Measurements from ENCODE around the gene ITGA6. TPM values are rescaled to one million over a fixed set of nuclear protein-coding genes. Genes with fewer than 3 reads are reported as not detected.

ITGA6 gene
- total RNA-seq, 1 experiment from 2014 or later, result 27.8 TPM

GRCh38 chr2:172416447-172417058, 10.8 kb upstream of the ITGA6 start:
- TF ChIP-seq CTCF (IDR thresholded peaks at IDR 0.05; ENCODE audit: insufficient read depth in 1 of 2, low read depth in 1 of 2, low read length in 1 of 2, severe bottlenecking in 1 of 2, unreplicated experiment in 1 of 2), result no peak
- Mint-ChIP-seq H3K9me3 (ENCODE audit: unreplicated experiment) (peaks cover 17% of the 10 kb centered on the region), H3K36me3 (ENCODE audit: insufficient read depth, unreplicated experiment) (no peaks in the 10 kb centered on the region), H3K4me3 (ENCODE audit: unreplicated experiment) (no peak overlapping the region), H3K4me1 (ENCODE audit: low read depth, unreplicated experiment) (no peaks in the 10 kb centered on the region), H3K27ac (ENCODE audit: unreplicated experiment) (no peak overlapping the region), H3K27me3 (ENCODE audit: insufficient read depth, unreplicated experiment) (no peaks in the 10 kb centered on the region)
- Histone ChIP-seq H3K4me3 (ENCODE audit: low read depth, low read length) (no peak overlapping the region), H3K9me3 (no peaks in the 10 kb centered on the region), H3K36me3 (ENCODE audit: control insufficient read depth, insufficient read depth, low read length) (no peaks in the 10 kb centered on the region), H3K4me1 (no peaks in the 10 kb centered on the region), H3K27me3 (replicated peaks; ENCODE audit: control insufficient read depth, insufficient read depth, low read length) (no peaks in the 10 kb centered on the region)
- DNase-seq, result no peak
- BruUV-seq (replicated peaks), result no TSS peak
- ChIA-PET CTCF (no interaction called here), POLR2A (interaction anchor here (0.6 kb wide), 1 partner anchor 11 kb away, joined by 4 read pairs; the partner anchor contains the start of gene ITGA6)
- intact Hi-C loops (cut with micrococcal nuclease; ENCODE audit: unreplicated experiment), result no loop called here

DNA sequence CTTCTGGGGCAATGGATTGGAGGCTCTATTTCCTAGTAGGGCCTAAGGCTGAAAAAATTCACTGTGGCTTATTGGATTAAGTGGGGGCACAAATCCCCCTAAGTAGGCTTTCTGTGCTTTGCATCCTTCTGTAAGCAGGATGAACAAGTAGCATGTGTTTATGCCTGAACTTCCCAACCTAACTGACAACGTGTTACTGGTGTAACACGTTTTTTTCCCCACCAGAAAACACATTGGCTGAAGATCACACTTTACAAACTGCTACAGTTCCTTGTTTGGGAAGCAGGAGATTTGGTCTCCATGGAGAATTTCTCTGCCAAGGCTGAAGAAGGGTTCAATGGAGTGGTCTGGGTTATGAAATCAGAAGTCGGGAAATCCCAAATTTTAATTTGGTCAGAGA, 7.2 kb upstream of the ITGA6 start:
- H3K36me3 ChIP-seq (ENCODE audit: control insufficient read depth, insufficient read depth, low read length), result no peaks in the 10 kb centered on the region
- no peak overlapping the region for H3K27ac Mint-ChIP-seq (ENCODE audit: unreplicated experiment)
- H3K27me3 ChIP-seq (replicated peaks; ENCODE audit: control insufficient read depth, insufficient read depth, low read length), result no peaks in the 10 kb centered on the region
- intact Hi-C loops (cut with micrococcal nuclease; ENCODE audit: unreplicated experiment), result no loop called here
- POLR2A ChIA-PET, result no interaction called here
- no peaks in the 10 kb centered on the region for H3K36me3 Mint-ChIP-seq (ENCODE audit: insufficient read depth, unreplicated experiment)
- H3K9me3 ChIP-seq, result no peaks in the 10 kb centered on the region
- TF ChIP-seq CTCF (IDR thresholded peaks at IDR 0.05; ENCODE audit: insufficient read depth in 1 of 2, low read depth in 1 of 2, low read length in 1 of 2, severe bottlenecking in 1 of 2, unreplicated experiment in 1 of 2), result no peak
- no peak overlapping the region for H3K4me3 Mint-ChIP-seq (ENCODE audit: unreplicated experiment)
- peaks cover 17% of the 10 kb centered on the region for H3K9me3 Mint-ChIP-seq (ENCODE audit: unreplicated experiment)
- CTCF ChIA-PET, result no interaction called here
- peaks cover 2% of the 10 kb centered on the region for H3K27me3 Mint-ChIP-seq (ENCODE audit: insufficient read depth, unreplicated experiment)
- no peaks in the 10 kb centered on the region for H3K4me1 Mint-ChIP-seq (ENCODE audit: low read depth, unreplicated experiment)
- H3K4me1 ChIP-seq, result no peaks in the 10 kb centered on the region
- no peak overlapping the region for H3K4me3 ChIP-seq (ENCODE audit: low read depth, low read length)
- no TSS peak for BruUV-seq (replicated peaks)
- no peak for DNase-seq

DNA sequence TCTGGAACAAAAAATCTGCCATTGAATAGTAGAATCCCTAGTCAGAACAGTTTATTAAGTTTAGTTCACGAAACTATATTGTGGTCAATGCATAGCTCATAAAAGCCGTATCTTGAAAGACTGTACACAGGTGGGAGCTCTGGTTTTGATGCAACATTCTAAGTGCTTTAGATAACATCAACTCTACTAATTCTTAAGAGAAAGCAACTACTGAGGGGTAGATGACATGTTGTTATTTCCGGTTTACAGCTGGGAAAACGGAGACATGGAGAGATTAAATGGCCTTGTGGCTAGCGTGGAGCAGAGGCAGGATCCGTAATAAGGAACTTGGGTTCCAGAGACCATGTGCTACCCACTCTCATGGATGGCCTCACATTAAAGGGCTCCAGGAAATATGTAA, 4.2 kb upstream of the ITGA6 start:
- ChIA-PET POLR2A (no interaction called here), CTCF (interaction anchor here (1.0 kb wide), 1 partner anchor 38 kb away, joined by 4 read pairs; no protein-coding TSS in a partner anchor)
- Histone ChIP-seq H3K4me1 (peaks cover 6% of the 10 kb centered on the region), H3K9me3 (no peaks in the 10 kb centered on the region), H3K27me3 (replicated peaks; ENCODE audit: control insufficient read depth, insufficient read depth, low read length) (no peaks in the 10 kb centered on the region), H3K4me3 (ENCODE audit: low read depth, low read length) (no peak overlapping the region), H3K36me3 (ENCODE audit: control insufficient read depth, insufficient read depth, low read length) (no peaks in the 10 kb centered on the region)
- intact Hi-C loops (cut with micrococcal nuclease; ENCODE audit: unreplicated experiment), result no loop called here
- no peak for TF ChIP-seq CTCF (IDR thresholded peaks at IDR 0.05; ENCODE audit: insufficient read depth in 1 of 2, low read depth in 1 of 2, low read length in 1 of 2, severe bottlenecking in 1 of 2, unreplicated experiment in 1 of 2)
- no peak overlapping the region for H3K27ac Mint-ChIP-seq (ENCODE audit: unreplicated experiment)
- DNase-seq, result no peak
- no peaks in the 10 kb centered on the region for H3K36me3 Mint-ChIP-seq (ENCODE audit: insufficient read depth, unreplicated experiment)
- peaks cover 2% of the 10 kb centered on the region for H3K27me3 Mint-ChIP-seq (ENCODE audit: insufficient read depth, unreplicated experiment)
- H3K4me1 Mint-ChIP-seq (ENCODE audit: low read depth, unreplicated experiment), result no peaks in the 10 kb centered on the region
- H3K9me3 Mint-ChIP-seq (ENCODE audit: unreplicated experiment), result peaks cover 14% of the 10 kb centered on the region
- H3K4me3 Mint-ChIP-seq (ENCODE audit: unreplicated experiment), result no peak overlapping the region
- no TSS peak for BruUV-seq (replicated peaks)
